Type B pancreatic cell (in vitro differentiated cells): ENCODE data around the gene CTNND2. TPM values are rescaled to one million over a fixed set of nuclear protein-coding genes. Genes with fewer than 3 reads are reported as not detected.

Experiments
- DNase-seq: peaks from one replicate; pipeline ENCODE4 v3.0.0; 2021; ENCODE audit warnings: mixed read lengths; ENCODE audit not compliant: unreplicated experiment; ENCODE audit errors: extremely low spot score
- H3K27ac Mint-ChIP-seq: 2 replicates; pipeline ENCODE4 v1.8.0; 2021; ENCODE audit warnings: mild to moderate bottlenecking, mixed read lengths
- H3K27me3 Mint-ChIP-seq: 2 replicates; pipeline ENCODE4 v1.8.0; 2021; ENCODE audit warnings: mixed read lengths
- H3K36me3 Mint-ChIP-seq: 2 replicates; pipeline ENCODE4 v1.8.0; 2021; ENCODE audit warnings: mixed read lengths
- H3K4me1 Mint-ChIP-seq: one replicate; pipeline ENCODE4 v1.8.0; 2021; ENCODE audit warnings: mixed read lengths; ENCODE audit not compliant: unreplicated experiment
- H3K4me3 Mint-ChIP-seq: 2 replicates; pipeline ENCODE4 v1.8.0; 2021; ENCODE audit warnings: mild to moderate bottlenecking, mixed read lengths
- H3K9me3 Mint-ChIP-seq: 2 replicates; pipeline ENCODE4 v1.8.0; 2021; ENCODE audit warnings: mixed read lengths
- CTCF ChIP-seq: fragments of 200-600 bp; sonication (generic); conservative IDR thresholded peaks from 2 replicates; pipeline ENCODE4 v1.5.0; 2021; ENCODE audit warnings: antibody characterized with exemption, mild to moderate bottlenecking
- total RNA-seq: library from RNA; stranded (reverse); gene quantifications from 2 replicates; pipeline ENCODE4 v1.2.1, GENCODE V29; 2021; ENCODE audit warnings: low replicate concordance

CTNND2 gene
- total RNA-seq, 1 donor from 2014 or later: 49.5 TPM

GRCh38 chr5:11047030-11047429 lies 857.2 kb downstream of the CTNND2 start:
- no peak for TF ChIP-seq CTCF
- H3K27ac Mint-ChIP-seq: no peak overlapping the region
- H3K9me3 Mint-ChIP-seq: no peaks in the 10 kb centered on the region
- no peaks in the 10 kb centered on the region for H3K27me3 Mint-ChIP-seq
- no peak overlapping the region for H3K4me3 Mint-ChIP-seq
- peaks cover 3% of the 10 kb centered on the region for H3K36me3 Mint-ChIP-seq
- no peak for DNase-seq
- peaks cover 6% of the 10 kb centered on the region for H3K4me1 Mint-ChIP-seq

- no peak overlapping the region for H3K4me3 Mint-ChIP-seq
- H3K9me3 Mint-ChIP-seq: no peaks in the 10 kb centered on the region
- no peak overlapping the region for H3K27ac Mint-ChIP-seq
- DNase-seq: no peak
- H3K36me3 Mint-ChIP-seq: peaks cover 3% of the 10 kb centered on the region
- peaks cover 6% of the 10 kb centered on the region for H3K4me1 Mint-ChIP-seq
- TF ChIP-seq CTCF: no peak
- H3K27me3 Mint-ChIP-seq: no peaks in the 10 kb centered on the region
Observed at GRCh38 chr5:11046160-11046559, 858.1 kb downstream of the CTNND2 start.

GRCh38 chr5:11045411-11045810 lies 858.8 kb downstream of the CTNND2 start:
- H3K27ac Mint-ChIP-seq: no peak overlapping the region
- DNase-seq: no peak
- TF ChIP-seq CTCF: no peak
- no peaks in the 10 kb centered on the region for H3K27me3 Mint-ChIP-seq
- H3K36me3 Mint-ChIP-seq: peaks cover 3% of the 10 kb centered on the region
- no peaks in the 10 kb centered on the region for H3K9me3 Mint-ChIP-seq
- H3K4me3 Mint-ChIP-seq: no peak overlapping the region
- peaks cover 6% of the 10 kb centered on the region for H3K4me1 Mint-ChIP-seq

GRCh38 chr5:11044581-11044980 lies 859.7 kb downstream of the CTNND2 start:
- no peak for DNase-seq
- Mint-ChIP-seq H3K4me1 (peaks cover 6% of the 10 kb centered on the region), H3K9me3 (no peaks in the 10 kb centered on the region), H3K4me3 (no peak overlapping the region), H3K36me3 (no peaks in the 10 kb centered on the region), H3K27ac (no peak overlapping the region), H3K27me3 (no peaks in the 10 kb centered on the region)
- no peak for TF ChIP-seq CTCF

GRCh38 chr5:11043881-11044280 lies 860.4 kb downstream of the CTNND2 start:
- Mint-ChIP-seq H3K9me3 (no peaks in the 10 kb centered on the region), H3K4me1 (peaks cover 6% of the 10 kb centered on the region), H3K36me3 (no peaks in the 10 kb centered on the region), H3K27me3 (no peaks in the 10 kb centered on the region), H3K27ac (no peak overlapping the region), H3K4me3 (no peak overlapping the region)
- DNase-seq: no peak
- TF ChIP-seq CTCF: no peak

- no peak overlapping the region for H3K27ac Mint-ChIP-seq
- no peak for DNase-seq
- H3K9me3 Mint-ChIP-seq: no peaks in the 10 kb centered on the region
- no peak for TF ChIP-seq CTCF
- H3K4me1 Mint-ChIP-seq: no peaks in the 10 kb centered on the region
- H3K4me3 Mint-ChIP-seq: no peak overlapping the region
- H3K27me3 Mint-ChIP-seq: no peaks in the 10 kb centered on the region
- H3K36me3 Mint-ChIP-seq: no peaks in the 10 kb centered on the region
Observed at GRCh38 chr5:11040345-11040744, 863.9 kb downstream of the CTNND2 start.
